ENCODE measurements around the gene ZNF892.

DNA sequence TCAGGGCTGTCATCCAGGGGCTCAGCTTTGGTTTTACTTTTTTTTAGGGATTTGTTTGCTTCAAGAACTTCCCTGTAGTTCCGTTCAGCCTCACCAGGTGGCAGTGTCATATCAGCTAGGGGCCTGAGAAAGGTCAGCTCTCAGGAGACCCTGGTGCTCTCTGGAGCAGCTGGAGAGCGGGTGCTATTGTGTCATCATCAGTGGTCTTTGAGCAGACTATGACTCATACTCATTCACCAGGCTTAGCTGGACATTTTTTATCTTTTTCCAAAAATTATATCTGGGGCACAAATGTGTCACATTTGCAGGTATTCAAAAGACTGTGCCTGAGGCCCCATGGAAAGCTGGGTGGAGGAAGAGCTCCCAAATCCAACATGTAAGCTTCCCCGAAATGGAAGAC lies 24.4 kb downstream of the ZNF892 start:
- TF ChIP-seq, protein P1, sequence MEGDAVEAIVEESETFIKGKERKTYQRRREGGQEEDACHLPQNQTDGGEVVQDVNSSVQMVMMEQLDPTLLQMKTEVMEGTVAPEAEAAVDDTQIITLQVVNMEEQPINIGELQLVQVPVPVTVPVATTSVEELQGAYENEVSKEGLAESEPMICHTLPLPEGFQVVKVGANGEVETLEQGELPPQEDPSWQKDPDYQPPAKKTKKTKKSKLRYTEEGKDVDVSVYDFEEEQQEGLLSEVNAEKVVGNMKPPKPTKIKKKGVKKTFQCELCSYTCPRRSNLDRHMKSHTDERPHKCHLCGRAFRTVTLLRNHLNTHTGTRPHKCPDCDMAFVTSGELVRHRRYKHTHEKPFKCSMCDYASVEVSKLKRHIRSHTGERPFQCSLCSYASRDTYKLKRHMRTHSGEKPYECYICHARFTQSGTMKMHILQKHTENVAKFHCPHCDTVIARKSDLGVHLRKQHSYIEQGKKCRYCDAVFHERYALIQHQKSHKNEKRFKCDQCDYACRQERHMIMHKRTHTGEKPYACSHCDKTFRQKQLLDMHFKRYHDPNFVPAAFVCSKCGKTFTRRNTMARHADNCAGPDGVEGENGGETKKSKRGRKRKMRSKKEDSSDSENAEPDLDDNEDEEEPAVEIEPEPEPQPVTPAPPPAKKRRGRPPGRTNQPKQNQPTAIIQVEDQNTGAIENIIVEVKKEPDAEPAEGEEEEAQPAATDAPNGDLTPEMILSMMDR (IDR thresholded peaks at IDR 0.05) = peak in 4 of 6 experiments; percentile 46 to 74 (median 70)
- TF ChIP-seq POLR2A (IDR thresholded peaks at IDR 0.05) = no peak

Data from Peyer's patch (tissue), 4 donors.